ENCODE results near the gene ZMYND15. TPM values are rescaled to one million over a fixed set of nuclear protein-coding genes. Genes with fewer than 3 reads are reported as not detected.

Gene ZMYND15
- total RNA-seq, 5 donors from 2014 or later (not counting 1 experiment from before 2014, with no cell fraction given) = 0.29 to 1.4 (median 0.44) TPM

GRCh38 chr17:4782652-4783051 is 43.0 kb downstream of the ZMYND15 start:
- Histone ChIP-seq H3K27ac (ENCODE audit: low read length) (no peak overlapping the region), H3K4me3 (ENCODE audit: control insufficient read depth in 1 of 2, extremely low read depth in 1 of 2, low read length in 1 of 2) (no peak overlapping the region), H3K36me3 (ENCODE audit: control insufficient read depth in 2 of 2, extremely low read depth in 1 of 2, insufficient read depth in 1 of 2, low read length in 1 of 2) (no peaks in the 10 kb centered on the region), H3K27me3 (replicated peaks in 1 of 2; ENCODE audit: control insufficient read depth in 2 of 2, extremely low read depth in 1 of 2, insufficient read depth in 2 of 2, low read length in 1 of 2) (peaks cover 10 to 77% of the 10 kb centered on the region in 2 experiments), H3K4me1 (ENCODE audit: control insufficient read depth in 1 of 2, extremely low read depth in 1 of 2, insufficient read depth in 2 of 2, low read length in 2 of 2) (peaks cover 0 to 16% of the 10 kb centered on the region in 2 experiments), H3K9me3 (no peaks in the 10 kb centered on the region)
- Mint-ChIP-seq H3K9me3 (no peaks in the 10 kb centered on the region), H3K4me3 (no peak overlapping the region), H3K27ac (no peak overlapping the region), H3K27me3 (peaks cover 37 to 78% of the 10 kb centered on the region in 2 donors), H3K4me1 (peaks cover 15 to 22% (median 18%) of the 10 kb centered on the region in 3 donors), H3K36me3 (no peaks in the 10 kb centered on the region)
- CTCF ChIA-PET = no interaction called here
- 39% methylated on average over 17 of the region's 28 CpGs for WGBS (ENCODE audit: insufficient coverage)
- ATAC-seq (replicated peaks in 1 of 4) = peak in 1 of 4 experiments; percentile 18
- POLR2A ChIA-PET = interaction anchor here in 1 of 2 donors (1.1 kb wide), 1 partner anchor 13 kb away, joined by 8 read pairs; the partner anchor contains the start of gene PSMB6
- no peak for DNase-seq

- Histone ChIP-seq H3K4me1 (ENCODE audit: control insufficient read depth in 1 of 2, extremely low read depth in 1 of 2, insufficient read depth in 2 of 2, low read length in 2 of 2) (peaks cover 5 to 30% of the 10 kb centered on the region in 2 experiments), H3K9me3 (no peaks in the 10 kb centered on the region), H3K36me3 (ENCODE audit: control insufficient read depth in 2 of 2, extremely low read depth in 1 of 2, insufficient read depth in 1 of 2, low read length in 1 of 2) (no peaks in the 10 kb centered on the region), H3K4me3 (ENCODE audit: control insufficient read depth in 1 of 2, extremely low read depth in 1 of 2, low read length in 1 of 2) (no peak overlapping the region), H3K27me3 (replicated peaks in 1 of 2; ENCODE audit: control insufficient read depth in 2 of 2, extremely low read depth in 1 of 2, insufficient read depth in 2 of 2, low read length in 1 of 2) (peaks cover 13 to 86% of the 10 kb centered on the region in 2 experiments), H3K27ac (ENCODE audit: low read length) (no peak overlapping the region)
- no peaks in the 10 kb centered on the region for H3K36me3 Mint-ChIP-seq
- DNase-seq = peak in 2 of 35 experiments; percentile 30
- ChIA-PET POLR2A (no interaction called here), CTCF (no interaction called here)
- peaks cover 18 to 27% (median 23%) of the 10 kb centered on the region in 3 donors for H3K4me1 Mint-ChIP-seq
- no peak overlapping the region for H3K27ac Mint-ChIP-seq
- WGBS (ENCODE audit: insufficient coverage) = 9% methylated on average over 52 of the region's 61 CpGs
- peaks cover 38 to 66% of the 10 kb centered on the region in 2 donors for H3K27me3 Mint-ChIP-seq
- ATAC-seq (replicated peaks in 1 of 4) = no peak
- peak overlapping the region in 1 of 3 donors; percentile 59 for H3K4me3 Mint-ChIP-seq
- no peaks in the 10 kb centered on the region for H3K9me3 Mint-ChIP-seq
These were observed 45.9 kb downstream of the ZMYND15 start for GRCh38 chr17:4785311-4786105.

- peaks cover 13 to 80% of the 10 kb centered on the region in 2 experiments for H3K27me3 ChIP-seq (replicated peaks in 1 of 2; ENCODE audit: control insufficient read depth in 2 of 2, extremely low read depth in 1 of 2, insufficient read depth in 2 of 2, low read length in 1 of 2)
- H3K27ac Mint-ChIP-seq = no peak within 1 kb of the TSS
- H3K4me3 Mint-ChIP-seq = peak within 1 kb of the TSS in 1 of 3 donors; percentile 59
These were observed 46.5 kb downstream of the ZMYND15 start, which contains the start of gene VMO1 for GRCh38 chr17:4786106-4786511. TSS of gene VMO1 (minus strand) at chr17:4786364. CDS start at chr17:4786352, 12 bp downstream.

GRCh38 chr17:4786516-4786915 is 46.9 kb downstream of the ZMYND15 start:
- CTCF ChIA-PET = no interaction called here
- H3K27me3 ChIP-seq (replicated peaks in 1 of 2; ENCODE audit: control insufficient read depth in 2 of 2, extremely low read depth in 1 of 2, insufficient read depth in 2 of 2, low read length in 1 of 2) = peaks cover 13 to 76% of the 10 kb centered on the region in 2 experiments
- H3K4me3 ChIP-seq (ENCODE audit: control insufficient read depth in 1 of 2, extremely low read depth in 1 of 2, low read length in 1 of 2) = no peak overlapping the region
- Mint-ChIP-seq H3K9me3 (no peaks in the 10 kb centered on the region), H3K4me3 (peak overlapping the region in 1 of 3 donors; percentile 59), H3K27me3 (peaks cover 35 to 60% of the 10 kb centered on the region in 2 donors), H3K27ac (no peak overlapping the region), H3K36me3 (no peaks in the 10 kb centered on the region), H3K4me1 (peaks cover 24 to 34% (median 27%) of the 10 kb centered on the region in 3 donors)
- no peaks in the 10 kb centered on the region for H3K9me3 ChIP-seq
- H3K4me1 ChIP-seq (ENCODE audit: control insufficient read depth in 1 of 2, extremely low read depth in 1 of 2, insufficient read depth in 2 of 2, low read length in 2 of 2) = peaks cover 8 to 37% of the 10 kb centered on the region in 2 experiments
- DNase-seq = no peak
- H3K36me3 ChIP-seq (ENCODE audit: control insufficient read depth in 2 of 2, extremely low read depth in 1 of 2, insufficient read depth in 1 of 2, low read length in 1 of 2) = no peaks in the 10 kb centered on the region
- POLR2A ChIA-PET = interaction anchor here in 1 of 2 donors (0.6 kb wide), 1 partner anchor 9 kb away, joined by 5 read pairs; no protein-coding TSS in a partner anchor
- ATAC-seq (replicated peaks in 1 of 4) = no peak
- no peak overlapping the region for H3K27ac ChIP-seq (ENCODE audit: low read length)
- WGBS (ENCODE audit: insufficient coverage) = no CpG with 5 or more reads among the region's 6 CpGs

More at GRCh38 chr17:4786106-4786511, 46.5 kb downstream of the ZMYND15 start, which contains the start of gene VMO1:
- Mint-ChIP-seq H3K36me3 (no peaks in the 10 kb centered on the region), H3K4me1 (peaks cover 24 to 32% (median 27%) of the 10 kb centered on the region in 3 donors), H3K9me3 (no peaks in the 10 kb centered on the region), H3K27me3 (peaks cover 35 to 62% of the 10 kb centered on the region in 2 donors)
- no peaks in the 10 kb centered on the region for H3K9me3 ChIP-seq
- WGBS (ENCODE audit: insufficient coverage) = 9% methylated on average over 20 of the region's 24 CpGs
- no peak within 1 kb of the TSS for H3K4me3 ChIP-seq (ENCODE audit: control insufficient read depth in 1 of 2, extremely low read depth in 1 of 2, low read length in 1 of 2)
- ChIA-PET POLR2A (interaction anchor here in 1 of 2 donors (0.6 kb wide), 1 partner anchor 9 kb away, joined by 5 read pairs; no protein-coding TSS in a partner anchor), CTCF (no interaction called here)
- H3K27ac ChIP-seq (ENCODE audit: low read length) = no peak within 1 kb of the TSS
- no peak for ATAC-seq (replicated peaks in 1 of 4)
- H3K36me3 ChIP-seq (ENCODE audit: control insufficient read depth in 2 of 2, extremely low read depth in 1 of 2, insufficient read depth in 1 of 2, low read length in 1 of 2) = no peaks in the 10 kb centered on the region
- DNase-seq = peak in 1 of 35 experiments; percentile 19
- peaks cover 8 to 36% of the 10 kb centered on the region in 2 experiments for H3K4me1 ChIP-seq (ENCODE audit: control insufficient read depth in 1 of 2, extremely low read depth in 1 of 2, insufficient read depth in 2 of 2, low read length in 2 of 2)

GRCh38 chr17:4788159-4788806 is 48.6 kb downstream of the ZMYND15 start:
- Mint-ChIP-seq H3K9me3 (no peaks in the 10 kb centered on the region), H3K4me1 (peaks cover 18 to 34% (median 27%) of the 10 kb centered on the region in 3 donors), H3K36me3 (no peaks in the 10 kb centered on the region), H3K27ac (no peak overlapping the region), H3K4me3 (peak overlapping the region in 2 of 3 donors; percentile 26 to 69), H3K27me3 (peaks cover 27 to 47% of the 10 kb centered on the region in 2 donors)
- ChIA-PET POLR2A (no interaction called here), CTCF (no interaction called here)
- no peak overlapping the region for H3K27ac ChIP-seq (ENCODE audit: low read length)
- DNase-seq = no peak
- peaks cover 13 to 58% of the 10 kb centered on the region in 2 experiments for H3K27me3 ChIP-seq (replicated peaks in 1 of 2; ENCODE audit: control insufficient read depth in 2 of 2, extremely low read depth in 1 of 2, insufficient read depth in 2 of 2, low read length in 1 of 2)
- 88% methylated on average over 5 of the region's 14 CpGs for WGBS (ENCODE audit: insufficient coverage)
- H3K9me3 ChIP-seq = no peaks in the 10 kb centered on the region
- H3K4me3 ChIP-seq (ENCODE audit: control insufficient read depth in 1 of 2, extremely low read depth in 1 of 2, low read length in 1 of 2) = no peak overlapping the region
- ATAC-seq (replicated peaks in 1 of 4) = no peak
- peaks cover 8 to 37% of the 10 kb centered on the region in 2 experiments for H3K4me1 ChIP-seq (ENCODE audit: control insufficient read depth in 1 of 2, extremely low read depth in 1 of 2, insufficient read depth in 2 of 2, low read length in 2 of 2)
- no peaks in the 10 kb centered on the region for H3K36me3 ChIP-seq (ENCODE audit: control insufficient read depth in 2 of 2, extremely low read depth in 1 of 2, insufficient read depth in 1 of 2, low read length in 1 of 2)

Data from T-cell (primary cell).